HEK293T (cell line): ENCODE results near the gene OR4D11.

Source experiments
- BHLHE40 ChIP-seq: fragments of 450-650 bp; IDR thresholded peaks from 2 replicates; pipeline ENCODE4 v1.6.1; 2016; ENCODE audit warnings: mild to moderate bottlenecking, moderate library complexity, borderline replicate concordance
- ELF4 ChIP-seq: fragments of 450-650 bp; IDR thresholded peaks from 2 replicates; pipeline ENCODE4 v1.6.1; 2017; ENCODE audit warnings: antibody characterized with exemption
- FOXA1 ChIP-seq: fragments of 450-650 bp; IDR thresholded peaks from 2 replicates; pipeline ENCODE4 v1.6.1; 2016; ENCODE audit warnings: mild to moderate bottlenecking
- FOXK2 ChIP-seq: fragments of 450-650 bp; IDR thresholded peaks from 2 replicates; pipeline ENCODE4 v1.6.1; 2016; ENCODE audit warnings: mild to moderate bottlenecking
- FOXM1 ChIP-seq: fragments of 450-650 bp; IDR thresholded peaks from 2 replicates; pipeline ENCODE4 v1.6.1; 2017; ENCODE audit warnings: mild to moderate bottlenecking, borderline replicate concordance
- HDGF ChIP-seq: fragments of 450-650 bp; IDR thresholded peaks from 2 replicates; pipeline ENCODE4 v1.6.1; 2017; ENCODE audit warnings: antibody characterized with exemption, borderline replicate concordance
- L3MBTL2 ChIP-seq: fragments of 450-650 bp; conservative IDR thresholded peaks from 2 replicates; pipeline ENCODE4 v1.6.1; 2016; ENCODE audit warnings: mild to moderate bottlenecking
- LEF1 ChIP-seq: fragments of 450-650 bp; IDR thresholded peaks from 2 replicates; pipeline ENCODE4 v1.6.1; 2017; ENCODE audit warnings: mild to moderate bottlenecking, borderline replicate concordance
- NFRKB ChIP-seq: fragments of 450-650 bp; IDR thresholded peaks from 2 replicates; pipeline ENCODE4 v1.6.1; 2016; ENCODE audit warnings: mild to moderate bottlenecking, moderate library complexity
- PKNOX1 ChIP-seq: fragments of 450-650 bp; IDR thresholded peaks from 2 replicates; pipeline ENCODE4 v1.6.1; 2016
- SP1 ChIP-seq: fragments of 450-650 bp; IDR thresholded peaks from 2 replicates; pipeline ENCODE4 v1.6.1; 2017
- SUZ12 ChIP-seq: fragments of 450-650 bp; IDR thresholded peaks from 2 replicates; pipeline ENCODE4 v1.6.1; 2016; ENCODE audit warnings: mild to moderate bottlenecking
- TARDBP ChIP-seq: fragments of 450-650 bp; IDR thresholded peaks from 2 replicates; pipeline ENCODE4 v1.6.1; 2016
- ZNF384 ChIP-seq: fragments of 450-650 bp; IDR thresholded peaks from 2 replicates; pipeline ENCODE4 v1.6.1; 2016

GRCh38 chr11:59511675-59512074, 8.3 kb downstream of the OR4D11 start:
- no peak for TF ChIP-seq PKNOX1
- no peak for TF ChIP-seq SP1
- TF ChIP-seq FOXA1: no peak
- no peak for TF ChIP-seq TARDBP
- TF ChIP-seq NFRKB: no peak
- no peak for TF ChIP-seq FOXM1
- TF ChIP-seq SUZ12: no peak
- TF ChIP-seq FOXK2: no peak
- no peak for TF ChIP-seq HDGF
- no peak for TF ChIP-seq BHLHE40
- TF ChIP-seq L3MBTL2: no peak
- no peak for TF ChIP-seq ELF4
- TF ChIP-seq LEF1: no peak
- no peak for TF ChIP-seq ZNF384
